Ishikawa (cell line): ENCODE data around the gene LHPP.

ENCODE experiments used
- CEBPB ChIP-seq: IDR thresholded peaks from 2 replicates; pipeline ENCODE4 v1.6.1; 2012
- CREB1 ChIP-seq: IDR thresholded peaks from 2 replicates; pipeline ENCODE4 v1.6.1; 2012; ENCODE audit warnings: low read depth
- EGR1 ChIP-seq: IDR thresholded peaks from 2 replicates; pipeline ENCODE4 v1.6.1; 2012
- EP300 ChIP-seq: IDR thresholded peaks from 2 replicates; pipeline ENCODE4 v1.6.1; 2012; ENCODE audit warnings: borderline replicate concordance
- FOXM1 ChIP-seq: IDR thresholded peaks from 2 replicates; pipeline ENCODE4 v1.6.1; 2012; ENCODE audit warnings: low read depth, borderline replicate concordance
- MAX ChIP-seq: IDR thresholded peaks from 2 replicates; pipeline ENCODE4 v1.6.1; 2012
- RAD21 ChIP-seq: IDR thresholded peaks from 2 replicates; pipeline ENCODE4 v1.6.1; 2012; ENCODE audit warnings: low read depth
- TAF1 ChIP-seq: IDR thresholded peaks from 2 replicates; pipeline ENCODE4 v1.6.1; 2012; ENCODE audit warnings: low read depth, mild to moderate bottlenecking
- YY1 ChIP-seq: IDR thresholded peaks from 2 replicates; pipeline ENCODE4 v1.6.1; 2012; ENCODE audit warnings: low read depth
- TF ChIP-seq, protein P1 (sequence below): IDR thresholded peaks from 2 replicates; pipeline ENCODE4 v1.6.1; 2012; ENCODE audit warnings: low read depth, mild to moderate bottlenecking

DNA sequence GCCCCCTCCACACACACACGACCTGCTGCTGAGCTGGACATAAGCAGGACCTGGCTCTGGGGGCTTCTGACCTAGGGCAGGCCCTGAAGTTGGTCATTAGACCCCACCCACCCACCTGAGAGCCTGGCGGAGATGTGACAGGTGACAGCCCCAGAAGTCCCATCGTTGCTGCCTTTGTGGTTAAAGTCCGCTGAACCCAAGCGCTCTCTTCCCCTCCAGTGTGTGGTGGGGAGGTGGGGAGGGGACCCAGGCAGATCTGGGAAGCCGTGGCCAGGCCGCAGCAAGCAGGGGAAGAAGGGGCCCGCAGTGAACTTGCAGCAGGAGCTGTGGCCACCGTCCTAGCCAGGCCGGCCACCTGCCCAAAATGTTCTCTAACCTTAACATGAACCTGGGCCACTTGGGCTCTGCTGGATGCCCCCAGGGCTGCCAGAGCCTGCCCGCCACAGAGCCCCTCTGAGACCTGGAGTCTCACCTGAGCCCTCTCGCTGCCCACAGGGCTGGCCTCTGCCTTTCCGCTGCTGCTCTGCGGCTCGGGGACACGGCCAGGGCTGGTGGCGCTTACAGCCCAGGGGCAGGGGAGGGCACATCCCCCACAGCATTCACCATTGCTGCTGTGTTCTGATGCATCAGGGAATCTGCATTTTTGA, 65.1 kb downstream of the LHPP start:
- TF ChIP-seq EP300 (no peak), RAD21 (no peak), CEBPB (no peak), TAF1 (no peak), MAX (no peak), YY1 (no peak), EGR1 (no peak), FOXM1 (no peak), CREB1 (no peak)
- TF ChIP-seq, protein P1, sequence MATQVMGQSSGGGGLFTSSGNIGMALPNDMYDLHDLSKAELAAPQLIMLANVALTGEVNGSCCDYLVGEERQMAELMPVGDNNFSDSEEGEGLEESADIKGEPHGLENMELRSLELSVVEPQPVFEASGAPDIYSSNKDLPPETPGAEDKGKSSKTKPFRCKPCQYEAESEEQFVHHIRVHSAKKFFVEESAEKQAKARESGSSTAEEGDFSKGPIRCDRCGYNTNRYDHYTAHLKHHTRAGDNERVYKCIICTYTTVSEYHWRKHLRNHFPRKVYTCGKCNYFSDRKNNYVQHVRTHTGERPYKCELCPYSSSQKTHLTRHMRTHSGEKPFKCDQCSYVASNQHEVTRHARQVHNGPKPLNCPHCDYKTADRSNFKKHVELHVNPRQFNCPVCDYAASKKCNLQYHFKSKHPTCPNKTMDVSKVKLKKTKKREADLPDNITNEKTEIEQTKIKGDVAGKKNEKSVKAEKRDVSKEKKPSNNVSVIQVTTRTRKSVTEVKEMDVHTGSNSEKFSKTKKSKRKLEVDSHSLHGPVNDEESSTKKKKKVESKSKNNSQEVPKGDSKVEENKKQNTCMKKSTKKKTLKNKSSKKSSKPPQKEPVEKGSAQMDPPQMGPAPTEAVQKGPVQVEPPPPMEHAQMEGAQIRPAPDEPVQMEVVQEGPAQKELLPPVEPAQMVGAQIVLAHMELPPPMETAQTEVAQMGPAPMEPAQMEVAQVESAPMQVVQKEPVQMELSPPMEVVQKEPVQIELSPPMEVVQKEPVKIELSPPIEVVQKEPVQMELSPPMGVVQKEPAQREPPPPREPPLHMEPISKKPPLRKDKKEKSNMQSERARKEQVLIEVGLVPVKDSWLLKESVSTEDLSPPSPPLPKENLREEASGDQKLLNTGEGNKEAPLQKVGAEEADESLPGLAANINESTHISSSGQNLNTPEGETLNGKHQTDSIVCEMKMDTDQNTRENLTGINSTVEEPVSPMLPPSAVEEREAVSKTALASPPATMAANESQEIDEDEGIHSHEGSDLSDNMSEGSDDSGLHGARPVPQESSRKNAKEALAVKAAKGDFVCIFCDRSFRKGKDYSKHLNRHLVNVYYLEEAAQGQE, result no peak
